Fibroblast of lung (primary cell): Measurements from ENCODE around the gene OTUB1. TPM values are rescaled to one million over a fixed set of nuclear protein-coding genes. Genes with fewer than 3 reads are reported as not detected.

ENCODE experiments used
- DNase-seq, 2 donors: peaks; one replicate each; pipeline versions ENCODE4 v3.0.0 to v3.0.0-alpha.2; 2010; ENCODE audit warnings: low read depth in 2 of 2
- H2AFZ ChIP-seq: 2 replicates; pipeline ENCODE4 v1.5.1; 2012; ENCODE audit warnings: low read length, control low read depth, inconsistent platforms
- H3K27ac ChIP-seq: 2 replicates; pipeline ENCODE4 v1.5.1; 2011; ENCODE audit warnings: low read length, control low read depth; ENCODE audit not compliant: insufficient read depth
- H3K27me3 ChIP-seq: 2 replicates; pipeline ENCODE4 v1.5.1; 2011; ENCODE audit warnings: mild to moderate bottlenecking, low read length; ENCODE audit not compliant: control insufficient read depth, insufficient read depth
- H3K36me3 ChIP-seq: 2 replicates; pipeline ENCODE4 v1.5.1; 2011; ENCODE audit warnings: low read length; ENCODE audit not compliant: control insufficient read depth, insufficient read depth
- H3K4me1 ChIP-seq: 2 replicates; pipeline ENCODE4 v1.5.1; 2011; ENCODE audit warnings: low read length; ENCODE audit not compliant: control insufficient read depth, insufficient read depth; ENCODE audit errors: extremely low read depth
- H3K4me2 ChIP-seq: 2 replicates; pipeline ENCODE4 v1.5.1; 2011; ENCODE audit warnings: low read length, control low read depth; ENCODE audit not compliant: insufficient read depth; ENCODE audit errors: extremely low read depth
- H3K4me3 ChIP-seq, 4 experiments: fragments of 200-600 bp in 1 of 4; sonication (generic) in 1 of 4; replicated peaks in 1 of 4; 2 replicates each; pipeline ENCODE4 v1.5.1; 2011 to 2016; ENCODE audit warnings: low read length in 4 of 4, low read depth in 3 of 4, mild to moderate bottlenecking in 3 of 4, control low read depth in 2 of 4, inconsistent platforms in 1 of 4, mixed read lengths in 1 of 4; ENCODE audit not compliant: insufficient read depth in 1 of 4; ENCODE audit errors: control extremely low read depth in 1 of 4
- H3K79me2 ChIP-seq: 2 replicates; pipeline ENCODE4 v1.5.1; 2012; ENCODE audit warnings: mild to moderate bottlenecking, low read length, inconsistent platforms; ENCODE audit not compliant: control insufficient read depth, insufficient read depth
- H3K9ac ChIP-seq: 2 replicates; pipeline ENCODE4 v1.5.1; 2011; ENCODE audit warnings: mild to moderate bottlenecking, low read length, control low read depth; ENCODE audit not compliant: insufficient read depth
- H3K9me3 ChIP-seq: 2 replicates; pipeline ENCODE4 v1.5.1; 2012; ENCODE audit warnings: low read depth, low read length; ENCODE audit not compliant: control insufficient read depth, insufficient read depth
- H4K20me1 ChIP-seq: 2 replicates; pipeline ENCODE4 v1.5.1; 2011; ENCODE audit warnings: low read length; ENCODE audit not compliant: control insufficient read depth, insufficient read depth; ENCODE audit errors: extremely low read depth
- CTCF ChIP-seq, 2 donors: IDR thresholded peaks in 1 of 2; conservative IDR thresholded peaks in 1 of 2; 1 replicate in 1 of 2; 2 replicates in 1 of 2; pipeline ENCODE4 v1.5.1; 2011 to 2012; ENCODE audit warnings: low read length in 2 of 2, control low read depth in 1 of 2, inconsistent platforms in 1 of 2, low read depth in 1 of 2, mild to moderate bottlenecking in 1 of 2
- EZH2 ChIP-seq: IDR thresholded peaks from 2 replicates; pipeline ENCODE4 v1.5.1; 2012; ENCODE audit warnings: low read length, control low read depth, mild to moderate bottlenecking; ENCODE audit errors: missing control alignments
- polyA plus RNA-seq, 2 donors: library from polyadenylated mRNA; depleted of rRNA in 1 of 2; stranded (reverse) in 1 of 2; unstranded in 1 of 2; fragments of >200 nt; gene quantifications; 2 replicates each; pipeline ENCODE4 v1.2.1, GENCODE V29; 2011 to 2012; ENCODE audit warnings: missing spikeins in 1 of 2
- total RNA-seq: library from RNA; depleted of rRNA; stranded (reverse); fragments of >200 nt; gene quantifications from 2 replicates; pipeline ENCODE4 v1.2.1, GENCODE V29; 2014

The OTUB1 gene
- total and polyA plus RNA-seq, 2 donors (not counting 1 experiment from before 2014, with no cell fraction given), result 37.8 to 113 TPM

GRCh38 chr11:64041846-64042245 is 55.6 kb downstream of the OTUB1 start:
- Histone ChIP-seq H3K9me3 (no peaks in the 10 kb centered on the region), H4K20me1 (no peaks in the 10 kb centered on the region), H3K4me3 (no peak overlapping the region), H3K79me2 (no peaks in the 10 kb centered on the region), H3K36me3 (no peaks in the 10 kb centered on the region), H3K27me3 (no peaks in the 10 kb centered on the region), H3K27ac (no peak overlapping the region), H2AFZ (no peak overlapping the region), H3K9ac (no peak overlapping the region), H3K4me2 (no peak overlapping the region), H3K4me1 (no peaks in the 10 kb centered on the region)
- no peak for DNase-seq
- TF ChIP-seq EZH2 (no peak), CTCF (conservative IDR thresholded peaks at IDR 0.05 in 1 of 2, IDR thresholded peaks at IDR 0.05 in 1 of 2; ENCODE audit: low read depth in 1 of 2, low read length in 2 of 2) (no peak)

GRCh38 chr11:64042301-64042700 is 56.1 kb downstream of the OTUB1 start:
- H3K4me3 ChIP-seq, result no peak overlapping the region
- DNase-seq, result no peak
- H3K4me1 ChIP-seq, result no peaks in the 10 kb centered on the region
- no peaks in the 10 kb centered on the region for H3K27me3 ChIP-seq
- no peak for TF ChIP-seq EZH2
- TF ChIP-seq CTCF (conservative IDR thresholded peaks at IDR 0.05 in 1 of 2, IDR thresholded peaks at IDR 0.05 in 1 of 2; ENCODE audit: low read depth in 1 of 2, low read length in 2 of 2), result no peak
- H3K9ac ChIP-seq, result no peak overlapping the region
- no peak overlapping the region for H2AFZ ChIP-seq
- no peaks in the 10 kb centered on the region for H4K20me1 ChIP-seq
- H3K4me2 ChIP-seq, result no peak overlapping the region
- no peaks in the 10 kb centered on the region for H3K79me2 ChIP-seq
- no peak overlapping the region for H3K27ac ChIP-seq
- H3K9me3 ChIP-seq, result no peaks in the 10 kb centered on the region
- H3K36me3 ChIP-seq, result no peaks in the 10 kb centered on the region

- Histone ChIP-seq H4K20me1 (no peaks in the 10 kb centered on the region), H3K4me1 (no peaks in the 10 kb centered on the region), H3K79me2 (no peaks in the 10 kb centered on the region), H3K9me3 (no peaks in the 10 kb centered on the region), H3K4me3 (no peak overlapping the region), H3K27me3 (no peaks in the 10 kb centered on the region), H2AFZ (no peak overlapping the region), H3K4me2 (no peak overlapping the region), H3K9ac (no peak overlapping the region), H3K27ac (no peak overlapping the region), H3K36me3 (no peaks in the 10 kb centered on the region)
- TF ChIP-seq CTCF (conservative IDR thresholded peaks at IDR 0.05 in 1 of 2, IDR thresholded peaks at IDR 0.05 in 1 of 2; ENCODE audit: low read depth in 1 of 2, low read length in 2 of 2) (no peak), EZH2 (no peak)
- no peak for DNase-seq
These were observed 57.3 kb downstream of the OTUB1 start for GRCh38 chr11:64043545-64043944.
